ENCODE data around the gene CXCL10.
"Not testable (repeated sequence)": the region's sequence is repeated elsewhere in the genome, so short reads cannot be mapped to it uniquely, and the experiment has no call there.

The CXCL10 gene

DNA sequence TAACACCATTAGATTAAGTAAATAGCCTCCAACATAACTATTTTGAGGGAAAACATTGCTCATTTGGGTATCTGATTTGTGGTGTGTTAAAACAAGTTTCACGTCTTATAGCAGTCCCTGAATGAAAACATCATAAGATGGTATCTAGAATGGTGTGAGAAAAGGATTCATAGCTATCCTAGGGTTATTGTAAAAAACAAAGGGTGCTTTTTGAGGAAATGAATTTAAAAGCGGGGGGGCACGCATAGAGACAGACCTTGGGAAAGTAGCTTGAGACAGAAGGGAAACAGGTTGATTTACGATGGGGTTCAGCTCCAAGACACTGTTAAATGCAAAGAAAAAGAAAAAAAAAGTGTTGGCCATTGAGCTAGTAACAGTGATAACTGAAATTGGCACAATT lies 768 bp upstream of the CXCL10 start:
- DNase-seq, result no peak

- no peak for DNase-seq
Measured at GRCh38 chr4:76022677-76023076, 620 bp downstream of the CXCL10 start.

- no peak for DNase-seq
Measured at GRCh38 chr4:76022031-76022430, 1.3 kb downstream of the CXCL10 start.

DNA sequence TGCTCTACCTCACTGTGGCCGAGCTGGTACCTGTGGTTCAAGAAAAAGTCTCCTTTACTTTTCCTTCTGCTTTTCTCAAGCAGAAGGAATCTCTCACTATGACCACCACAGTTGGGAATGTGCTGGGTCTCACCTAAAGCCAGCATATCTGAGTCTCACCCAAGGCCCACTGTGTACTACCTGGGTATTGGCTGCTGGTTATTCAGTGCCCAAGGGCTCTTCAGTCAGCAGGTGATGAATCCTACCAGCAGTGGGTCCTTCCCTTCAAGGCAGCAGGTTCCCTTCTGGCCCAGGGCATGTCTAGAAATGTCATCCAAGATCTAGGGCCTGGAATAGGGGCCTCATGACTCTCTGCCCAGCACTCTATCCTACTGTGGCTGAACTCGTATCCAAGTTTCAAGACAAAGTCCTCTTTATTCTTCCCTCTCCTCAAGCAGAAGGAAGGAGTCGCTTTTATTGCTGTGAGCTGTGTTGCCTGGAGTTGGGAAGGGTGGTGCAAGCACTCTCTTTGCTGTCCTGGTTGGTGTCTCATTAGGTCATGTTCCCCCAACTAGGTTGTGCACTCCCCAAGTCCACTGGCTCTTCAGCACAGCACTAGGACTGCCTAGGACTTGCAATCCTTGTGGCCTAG lies 6.1 kb downstream of the CXCL10 start:
- DNase-seq, result no peak

- DNase-seq, result no peak
Measured at GRCh38 chr4:76016393-76016792, 6.9 kb downstream of the CXCL10 start.

DNA sequence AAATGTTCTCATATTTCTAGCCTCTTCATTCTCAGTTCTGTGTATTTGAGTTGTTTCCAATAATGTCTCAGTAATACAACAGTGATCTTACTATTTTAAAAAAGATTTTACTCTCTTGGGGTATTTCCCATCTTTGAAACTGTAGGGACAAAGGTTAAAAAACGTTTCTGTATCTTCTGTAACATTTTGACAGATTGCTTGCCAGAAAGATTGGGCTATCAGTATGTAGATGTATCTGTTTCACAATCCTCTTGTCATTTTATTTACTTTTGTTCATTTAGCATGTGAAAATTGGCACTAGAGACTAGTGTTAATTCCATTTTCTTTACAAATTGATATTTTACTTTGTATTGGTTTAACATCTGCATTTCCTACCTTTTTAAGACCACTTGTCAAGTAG lies 9.8 kb downstream of the CXCL10 start:
- no peak for DNase-seq

- no peak for DNase-seq
Measured at GRCh38 chr4:76012388-76012801, 10.9 kb downstream of the CXCL10 start.

DNA sequence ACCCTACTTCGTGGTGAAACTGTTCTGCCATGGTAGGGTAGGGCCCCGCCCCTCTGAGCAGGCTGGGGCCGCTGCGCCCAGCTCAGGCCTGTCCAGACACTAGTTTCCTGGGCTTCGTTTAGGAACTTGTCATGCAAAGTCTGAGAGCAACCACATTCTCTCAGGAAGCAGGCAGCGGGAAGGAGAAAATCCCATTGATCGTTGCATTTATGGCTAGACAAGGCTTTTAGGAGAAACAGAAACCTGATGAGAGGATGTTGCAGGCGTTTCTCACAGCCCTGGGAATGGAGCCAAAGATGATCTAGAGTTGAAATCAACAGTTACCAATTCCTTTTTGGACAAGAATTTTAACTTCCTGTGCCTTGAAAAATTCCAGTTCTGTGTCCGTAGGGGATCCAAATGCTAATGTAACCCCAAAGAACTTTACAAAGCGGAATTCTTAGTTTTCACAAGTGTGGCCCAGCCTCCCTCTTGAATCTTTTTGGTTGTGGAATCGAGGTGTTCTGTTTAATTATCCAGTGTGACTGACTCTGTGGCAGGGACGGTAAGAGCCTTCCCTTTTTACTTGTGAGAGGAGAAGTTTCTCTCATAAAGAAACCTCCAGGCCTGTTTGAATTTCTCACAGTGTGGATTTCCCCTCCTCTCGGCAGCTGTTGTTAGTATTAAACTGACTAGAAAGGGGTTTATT lies 11.5 kb downstream of the CXCL10 start:
- DNase-seq, result no peak

- DNase-seq, result no peak
Measured at GRCh38 chr4:76011018-76011670, 12.2 kb downstream of the CXCL10 start.

GRCh38 chr4:76010576-76010975 lies 12.7 kb downstream of the CXCL10 start:
- no peak for DNase-seq

DNA sequence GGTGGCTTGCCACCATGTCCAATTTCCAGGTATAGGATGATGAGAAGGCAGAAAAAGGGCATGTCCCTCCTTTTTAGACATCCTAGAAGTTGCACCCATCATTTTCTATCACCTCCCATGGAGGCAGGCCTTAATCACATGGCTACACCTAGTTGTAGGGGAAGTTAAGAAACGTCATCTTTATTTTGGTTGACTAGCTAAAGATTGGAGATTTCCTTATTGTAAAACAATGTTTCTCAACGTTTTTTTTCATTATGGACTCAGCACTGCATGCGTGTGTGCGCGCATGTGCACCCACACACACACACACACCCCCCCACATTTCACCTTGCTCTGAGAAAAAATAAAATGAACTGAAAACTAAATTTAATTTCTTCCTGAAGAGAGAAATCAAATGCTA lies 14.0 kb downstream of the CXCL10 start:
- no peak for DNase-seq

DNA sequence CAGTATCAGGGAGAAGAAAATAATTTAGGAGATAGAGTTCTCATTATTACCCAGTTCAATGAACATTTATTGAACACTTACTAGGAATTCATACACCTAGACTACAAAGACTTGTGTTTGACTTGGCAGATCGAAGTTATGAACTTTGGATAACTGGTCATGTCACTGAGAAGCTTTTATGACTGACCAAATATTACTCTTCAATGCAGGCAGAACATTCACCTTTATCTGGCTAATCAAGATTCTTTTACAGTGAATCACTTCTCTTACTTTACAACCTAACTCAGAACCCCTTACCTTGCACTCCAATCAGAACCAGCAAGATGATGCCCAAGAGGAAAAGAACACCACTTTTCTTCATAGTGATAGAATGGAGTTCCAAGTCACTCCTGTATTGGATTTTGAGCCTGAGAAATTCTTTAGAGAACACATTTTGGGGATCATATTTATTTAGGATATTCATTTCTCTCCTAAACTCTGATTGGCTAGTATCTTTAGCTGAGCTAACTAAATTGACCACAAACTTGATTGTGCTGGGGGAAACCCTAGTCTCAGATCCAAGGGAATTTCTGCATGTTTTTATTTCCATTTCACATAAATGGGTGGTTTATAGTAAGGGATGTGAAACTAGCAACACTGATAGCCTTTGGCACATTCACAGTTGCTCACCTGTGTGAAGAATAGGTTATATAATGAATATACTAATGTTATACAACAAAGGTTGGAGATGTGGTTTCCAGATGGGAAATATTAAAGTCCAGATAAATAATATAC lies 16.0 kb downstream of the CXCL10 start, which contains the start of gene CXCL9:
Gene CXCL9, minus strand, starts transcription at position 421 of the 774 bp plus-strand sequence. Its CDS starts 60 bp downstream, at position 361.
- DNase-seq, result no peak

- no peak for DNase-seq
Measured at GRCh38 chr4:76003620-76004019, 19.7 kb downstream of the CXCL10 start.

- DNase-seq, result no peak
Measured at GRCh38 chr4:76003035-76003434, 20.3 kb downstream of the CXCL10 start.

DNA sequence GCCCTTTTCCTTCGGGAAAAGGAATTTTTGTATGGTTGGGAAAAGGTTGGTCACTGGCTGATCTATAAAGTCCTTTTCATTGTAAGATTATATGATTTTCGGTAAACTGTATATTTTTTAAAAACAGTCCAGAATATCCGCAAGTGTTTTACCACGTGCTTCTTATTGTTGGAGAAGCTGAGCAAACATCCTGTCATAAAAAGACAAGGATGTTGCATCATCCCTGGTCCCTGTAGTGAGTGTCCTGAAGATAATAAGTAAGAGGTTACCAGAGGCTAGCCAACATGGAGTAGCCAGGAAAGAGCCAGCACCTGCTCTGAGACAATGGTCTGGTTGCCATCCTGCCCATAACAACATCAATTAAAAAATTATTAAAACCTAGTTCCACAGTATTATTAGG lies 21.1 kb downstream of the CXCL10 start:
- no peak for DNase-seq

GRCh38 chr4:76001700-76002099 lies 21.6 kb downstream of the CXCL10 start:
- DNase-seq, result no peak

DNA sequence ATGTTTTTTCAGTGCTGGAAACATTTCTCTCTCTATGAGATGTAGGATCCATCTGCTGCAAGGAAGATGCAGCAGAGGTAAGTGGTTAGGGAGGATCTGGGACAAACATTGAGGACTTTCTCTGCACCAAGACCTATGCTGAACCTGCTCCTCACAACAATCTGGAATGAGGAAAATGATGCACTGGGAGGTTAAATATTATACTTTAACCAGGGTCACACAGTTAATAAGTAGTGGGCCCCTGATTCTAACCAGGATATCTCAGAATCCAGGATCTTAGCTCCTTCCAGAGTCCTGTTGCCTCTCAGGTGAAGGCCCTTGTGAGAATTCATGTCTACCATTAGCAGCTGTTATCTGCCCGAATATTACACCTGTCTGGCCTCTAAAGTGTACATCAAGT lies 23.0 kb downstream of the CXCL10 start:
- DNase-seq, result no peak

DNA sequence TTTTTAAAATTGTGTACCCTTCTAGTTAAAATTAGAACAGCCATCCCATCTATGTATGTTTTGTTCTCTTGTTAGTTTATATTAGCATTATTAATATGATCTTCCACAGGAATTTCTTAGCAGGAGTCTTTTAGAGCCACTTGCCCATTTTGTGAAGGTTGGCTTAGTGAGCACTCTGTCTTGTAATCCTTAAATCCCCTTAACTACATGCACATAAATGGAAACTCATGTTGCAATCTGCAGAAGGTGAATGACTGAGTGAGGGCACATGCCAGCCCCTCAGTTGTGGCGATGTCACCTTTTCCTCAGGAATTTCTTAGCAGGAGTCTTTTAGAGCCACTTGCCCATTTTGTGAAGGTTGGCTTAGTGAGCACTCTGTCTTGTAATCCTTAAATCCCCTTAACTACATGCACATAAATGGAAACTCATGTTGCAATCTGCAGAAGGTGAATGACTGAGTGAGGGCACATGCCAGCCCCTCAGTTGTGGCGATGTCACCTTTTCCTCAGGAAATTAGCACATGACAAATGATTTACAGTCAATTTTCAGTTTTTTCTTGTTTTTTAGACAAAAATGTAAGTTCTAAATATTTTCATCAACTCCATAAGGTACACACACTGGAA lies 24.7 kb downstream of the CXCL10 start:
- not testable (repeated sequence) for DNase-seq

GRCh38 chr4:75997946-75998345 lies 25.4 kb downstream of the CXCL10 start:
- DNase-seq, result no peak

DNA sequence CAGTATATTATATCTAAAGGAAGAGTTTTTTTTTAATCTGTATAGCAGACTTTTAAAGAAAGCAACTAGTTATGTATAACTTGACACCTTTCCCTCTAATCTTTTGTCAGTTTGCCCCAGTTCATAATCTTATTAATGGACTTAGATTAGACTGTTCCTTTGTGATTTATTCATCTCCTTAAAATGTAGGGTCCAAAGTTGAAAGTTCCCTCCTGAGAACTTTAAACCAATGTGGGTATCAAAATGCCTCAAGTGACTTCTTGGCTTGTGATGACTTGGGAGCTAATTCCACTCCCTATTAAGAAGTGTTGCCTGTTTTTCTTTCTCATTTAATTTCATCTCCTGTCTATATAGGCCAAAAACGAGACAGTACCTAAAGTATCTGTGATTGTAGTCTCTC lies 26.2 kb downstream of the CXCL10 start:
- no peak for DNase-seq

GRCh38 chr4:75995727-75996126 lies 27.6 kb downstream of the CXCL10 start:
- DNase-seq, result no peak

DNA sequence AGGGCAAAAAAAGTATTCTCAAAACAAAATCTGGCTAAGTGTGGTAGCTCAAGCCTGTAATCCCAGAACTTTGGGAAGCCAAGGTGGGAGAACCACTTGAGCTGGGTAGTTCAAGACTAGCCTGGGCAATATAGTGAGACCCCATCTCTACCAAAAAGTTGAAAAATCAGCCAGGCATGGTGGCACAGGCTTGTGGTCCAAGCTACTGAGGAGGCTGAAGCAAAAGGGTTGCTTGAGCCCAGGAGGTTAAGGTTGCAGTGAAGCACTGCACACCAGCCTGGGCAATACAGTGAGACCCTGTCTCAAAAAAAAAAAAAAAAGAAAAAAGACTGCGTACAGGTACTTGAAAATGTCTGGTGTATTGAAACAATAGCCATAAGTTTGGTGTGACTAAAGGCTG lies 30.8 kb downstream of the CXCL10 start:
- DNase-seq, result no peak

All from CD4-positive, alpha-beta T cell treated with Interleukin-15 for 1 hour (primary cell).